Retinal pigment epithelial cell (primary cell): ENCODE data around the gene CORO1C.

Source experiments
- DNase-seq: peaks from one replicate; pipeline ENCODE4 v3.0.0-alpha.2; 2010; ENCODE audit warnings: low read depth
- H3K4me3 ChIP-seq: 2 replicates; pipeline ENCODE4 v1.5.1; 2011; ENCODE audit warnings: mild to moderate bottlenecking, low read length, control low read depth, moderate library complexity
- TF ChIP-seq, protein P1 (sequence below): conservative IDR thresholded peaks from 2 replicates; pipeline ENCODE4 v1.5.1; 2011; ENCODE audit warnings: low read depth, low read length, control low read depth, inconsistent platforms

CORO1C gene

DNA sequence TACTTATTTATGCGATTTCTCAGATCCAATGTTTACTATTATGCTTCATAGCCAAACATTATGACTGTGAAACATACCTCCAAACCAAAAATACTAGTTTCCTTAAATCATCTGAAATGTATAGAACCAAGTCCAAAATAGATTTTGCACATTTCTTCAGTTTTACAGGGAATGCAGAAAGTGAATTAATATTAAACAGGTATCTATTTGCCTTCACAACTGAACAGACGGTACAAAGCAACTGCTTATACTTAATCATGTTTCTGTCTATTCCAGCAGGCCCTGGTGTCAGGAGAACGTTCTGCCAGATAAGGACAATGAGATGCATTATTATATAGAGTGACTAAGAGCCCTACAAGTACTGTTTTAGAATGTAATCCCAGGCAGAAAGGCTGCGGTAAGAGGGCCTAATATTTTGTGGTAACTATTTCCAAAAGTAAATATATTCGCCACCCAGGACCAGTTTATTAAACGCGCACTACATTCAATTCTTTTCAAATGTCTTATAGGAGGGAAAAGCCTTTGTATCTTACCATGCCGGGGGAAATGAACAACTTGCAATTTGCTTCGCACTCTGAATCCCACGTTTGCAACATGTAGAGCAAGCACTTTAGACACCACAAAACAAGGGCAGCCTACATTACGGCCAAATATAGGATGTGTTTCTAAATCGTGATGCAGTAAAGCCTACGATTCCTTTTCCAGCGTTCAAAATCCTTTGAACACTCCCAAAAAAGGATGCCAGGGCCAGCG is 1.5 kb downstream of the CORO1C start:
- TF ChIP-seq, protein P1, sequence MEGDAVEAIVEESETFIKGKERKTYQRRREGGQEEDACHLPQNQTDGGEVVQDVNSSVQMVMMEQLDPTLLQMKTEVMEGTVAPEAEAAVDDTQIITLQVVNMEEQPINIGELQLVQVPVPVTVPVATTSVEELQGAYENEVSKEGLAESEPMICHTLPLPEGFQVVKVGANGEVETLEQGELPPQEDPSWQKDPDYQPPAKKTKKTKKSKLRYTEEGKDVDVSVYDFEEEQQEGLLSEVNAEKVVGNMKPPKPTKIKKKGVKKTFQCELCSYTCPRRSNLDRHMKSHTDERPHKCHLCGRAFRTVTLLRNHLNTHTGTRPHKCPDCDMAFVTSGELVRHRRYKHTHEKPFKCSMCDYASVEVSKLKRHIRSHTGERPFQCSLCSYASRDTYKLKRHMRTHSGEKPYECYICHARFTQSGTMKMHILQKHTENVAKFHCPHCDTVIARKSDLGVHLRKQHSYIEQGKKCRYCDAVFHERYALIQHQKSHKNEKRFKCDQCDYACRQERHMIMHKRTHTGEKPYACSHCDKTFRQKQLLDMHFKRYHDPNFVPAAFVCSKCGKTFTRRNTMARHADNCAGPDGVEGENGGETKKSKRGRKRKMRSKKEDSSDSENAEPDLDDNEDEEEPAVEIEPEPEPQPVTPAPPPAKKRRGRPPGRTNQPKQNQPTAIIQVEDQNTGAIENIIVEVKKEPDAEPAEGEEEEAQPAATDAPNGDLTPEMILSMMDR: no peak
- peak overlapping the region; percentile 64 for H3K4me3 ChIP-seq
- DNase-seq: no peak

DNA sequence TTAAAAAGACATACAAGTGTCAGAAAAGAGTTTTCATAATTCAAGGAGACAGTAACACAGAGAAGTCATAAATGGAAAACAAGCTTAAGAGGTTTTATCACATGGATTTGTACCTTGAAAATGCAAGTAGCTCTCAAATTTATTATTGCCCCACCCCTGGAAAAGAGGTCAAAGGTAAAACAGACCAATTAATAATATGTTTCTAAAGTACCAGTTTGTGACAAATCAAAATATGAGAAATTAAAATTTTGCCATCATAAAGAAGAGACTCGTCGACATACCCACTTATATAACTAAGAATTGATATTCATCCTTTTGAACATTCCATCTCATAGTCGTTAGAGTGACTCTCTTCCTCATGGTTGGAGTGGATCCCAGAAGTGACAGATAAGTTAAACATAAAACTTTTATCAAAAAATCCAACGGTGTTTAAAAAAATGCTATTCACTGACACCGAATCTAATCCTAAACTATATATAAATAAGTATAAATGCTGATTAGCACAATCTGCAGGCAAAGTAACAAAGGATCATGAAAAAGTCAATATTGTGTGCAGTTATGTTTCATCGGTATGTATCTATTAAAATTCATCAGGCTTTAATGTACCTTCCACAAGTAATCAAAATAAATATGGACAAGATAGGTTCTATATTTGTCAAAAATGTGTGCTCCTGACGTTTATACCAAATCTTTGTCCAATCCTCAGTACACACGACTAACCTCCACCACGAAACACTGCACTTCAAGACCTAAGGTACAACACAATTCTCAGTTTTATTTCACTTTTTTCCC is 2.3 kb downstream of the CORO1C start:
- DNase-seq: no peak
- TF ChIP-seq, protein P1: no peak
- H3K4me3 ChIP-seq: peak overlapping the region; percentile 64

DNA sequence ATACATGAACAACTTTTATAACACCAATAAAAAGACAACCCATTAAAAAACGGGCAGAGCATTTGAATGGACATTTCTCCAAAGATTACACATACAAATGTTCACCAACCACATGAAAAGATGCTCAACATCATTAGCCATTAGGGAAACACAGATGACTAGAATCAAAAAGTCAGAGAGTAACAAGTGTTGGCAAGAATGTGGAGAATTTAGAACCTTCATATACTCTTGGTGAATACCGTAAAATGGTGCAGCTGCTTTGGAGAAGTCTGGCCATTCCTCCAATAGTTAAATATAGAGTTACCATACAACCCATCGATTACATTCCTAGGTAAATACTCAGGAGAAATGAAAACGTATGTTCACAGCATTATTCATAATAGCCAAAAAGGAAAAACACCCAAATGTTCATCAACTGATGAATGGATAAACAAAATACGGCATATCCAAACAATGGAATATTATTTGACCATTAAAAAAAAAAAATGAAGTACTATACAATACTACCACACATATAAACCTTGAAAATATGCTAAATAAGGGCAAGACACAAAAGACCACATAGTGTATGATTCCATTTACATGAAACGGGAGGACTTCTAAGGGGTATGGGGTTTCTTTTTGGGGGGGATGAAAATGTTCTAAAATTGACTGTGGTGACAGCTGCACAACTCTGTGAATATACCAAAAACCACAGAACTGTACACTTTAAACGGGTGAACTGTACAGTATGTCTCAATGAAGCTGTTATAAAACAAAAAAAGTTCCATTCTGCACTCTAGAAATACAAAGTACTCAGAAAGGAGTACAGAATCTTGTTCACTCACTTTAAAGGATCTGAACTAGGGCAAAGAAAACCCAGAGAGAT is 3.2 kb downstream of the CORO1C start:
- DNase-seq: no peak
- TF ChIP-seq, protein P1: no peak
- H3K4me3 ChIP-seq: no peak overlapping the region

DNA sequence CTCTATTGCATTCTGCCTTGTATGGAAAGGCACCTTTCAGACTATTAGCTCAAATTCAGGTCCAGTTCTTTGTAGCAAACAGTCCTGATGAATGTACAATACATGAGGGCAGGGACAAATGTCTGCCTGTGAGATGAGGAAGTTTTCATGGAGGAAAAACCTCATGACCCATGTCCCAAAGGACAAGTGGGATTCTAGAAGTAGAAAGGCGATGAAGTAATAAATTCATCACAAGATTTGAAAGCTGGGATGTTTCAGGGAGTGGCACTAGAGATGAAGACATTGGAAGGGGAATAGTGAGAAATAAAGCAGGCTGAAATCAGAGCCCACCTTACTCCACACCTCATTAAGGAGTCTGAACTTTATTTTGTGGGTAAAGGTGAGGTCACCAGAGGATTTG is 4.2 kb downstream of the CORO1C start:
- no peak for DNase-seq
- TF ChIP-seq, protein P1: no peak
- no peak overlapping the region for H3K4me3 ChIP-seq

DNA sequence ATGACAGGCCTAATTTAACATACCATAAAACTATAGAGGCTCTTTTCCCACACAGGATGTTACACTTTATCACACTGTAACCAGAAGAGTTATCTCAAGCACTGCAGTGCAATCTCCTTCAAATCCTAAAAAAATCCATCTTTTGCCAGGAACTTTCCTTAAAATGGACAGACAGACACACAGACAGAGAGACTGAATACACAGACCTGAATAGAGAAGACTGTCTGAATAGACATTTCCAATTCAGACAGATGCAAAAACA is 6.5 kb downstream of the CORO1C start:
- H3K4me3 ChIP-seq: no peak overlapping the region
- TF ChIP-seq, protein P1: no peak
- no peak for DNase-seq

DNA sequence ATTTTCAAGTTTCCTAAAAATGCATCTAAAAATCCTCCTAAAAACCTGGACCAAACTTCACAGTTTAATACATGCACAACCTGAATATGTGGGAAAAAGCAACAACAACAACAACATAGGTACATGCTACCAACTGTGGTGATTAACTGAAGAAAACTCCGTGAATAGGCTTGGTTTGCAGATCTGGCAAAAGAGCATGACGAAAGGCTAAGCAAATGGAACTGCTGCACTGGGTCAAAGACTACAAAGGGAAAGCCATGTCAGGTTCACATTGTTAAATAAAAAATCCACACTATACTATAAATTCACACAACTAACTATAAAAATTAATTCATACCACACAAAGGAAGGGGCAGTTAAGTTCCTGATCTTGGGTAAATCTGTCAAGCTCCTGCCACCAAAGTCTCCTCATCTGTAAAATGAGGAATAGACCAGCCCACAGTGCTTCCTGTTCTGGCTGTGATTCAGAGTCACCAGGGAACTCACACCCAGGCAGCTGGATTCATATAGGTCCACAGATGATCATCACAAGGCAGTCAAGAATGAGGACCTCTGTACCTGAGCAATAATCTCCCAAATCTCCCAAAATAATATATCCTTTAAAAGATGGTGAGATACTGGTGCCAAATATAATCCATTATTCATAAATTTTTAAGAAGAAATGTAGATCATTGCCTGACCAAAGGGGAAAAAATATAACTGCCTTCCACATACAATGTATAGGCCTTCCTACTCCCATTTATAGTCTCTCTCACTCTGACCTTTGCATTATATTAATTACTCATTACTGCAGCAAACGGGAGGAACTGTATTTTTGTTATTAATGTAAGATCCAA is 7.0 kb downstream of the CORO1C start:
- TF ChIP-seq, protein P1: no peak
- H3K4me3 ChIP-seq: no peak overlapping the region
- no peak for DNase-seq
